ENCODE data around the gene SLC17A3.

SLC17A3 gene

DNA sequence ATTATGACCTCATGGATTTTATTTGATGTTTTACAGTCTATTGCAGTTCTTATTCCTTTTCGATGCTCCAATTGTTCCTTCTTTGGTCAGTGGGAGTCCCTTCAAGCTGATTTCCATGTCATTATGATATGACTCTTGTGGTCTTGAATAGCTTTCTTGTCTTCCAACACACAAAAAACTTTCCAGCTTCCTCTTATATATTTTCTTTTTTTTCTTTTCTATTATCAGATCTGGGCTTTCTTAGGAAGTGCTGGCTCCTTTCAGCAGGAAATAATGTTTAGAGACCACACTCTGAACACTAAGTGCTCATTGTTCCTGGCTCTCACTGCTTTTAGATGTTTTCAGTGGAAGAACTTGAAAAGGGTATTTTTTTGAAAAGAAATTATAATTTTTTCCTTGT, 39.1 kb downstream of the SLC17A3 start:
- no peak for DNase-seq

DNA sequence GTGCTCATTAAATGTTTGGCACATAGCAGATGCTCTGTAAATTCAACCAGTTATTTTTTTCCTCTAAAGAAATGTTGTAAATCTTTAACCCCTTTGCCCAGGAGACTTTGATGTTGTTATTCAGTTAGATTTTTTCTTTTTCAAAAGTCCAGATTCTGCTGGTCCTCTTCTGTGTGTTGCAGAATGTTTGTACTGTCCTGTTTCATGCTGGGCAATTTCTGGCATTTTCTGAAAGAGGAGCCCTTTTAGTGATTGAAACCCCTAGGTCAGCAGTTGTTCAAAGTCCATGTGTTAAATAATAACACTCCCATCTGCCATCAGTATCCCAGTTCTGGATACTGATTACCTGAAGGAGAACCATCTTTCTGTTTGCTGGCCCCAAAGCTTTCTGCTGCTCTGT, 40.9 kb downstream of the SLC17A3 start:
- no peak for DNase-seq

DNA sequence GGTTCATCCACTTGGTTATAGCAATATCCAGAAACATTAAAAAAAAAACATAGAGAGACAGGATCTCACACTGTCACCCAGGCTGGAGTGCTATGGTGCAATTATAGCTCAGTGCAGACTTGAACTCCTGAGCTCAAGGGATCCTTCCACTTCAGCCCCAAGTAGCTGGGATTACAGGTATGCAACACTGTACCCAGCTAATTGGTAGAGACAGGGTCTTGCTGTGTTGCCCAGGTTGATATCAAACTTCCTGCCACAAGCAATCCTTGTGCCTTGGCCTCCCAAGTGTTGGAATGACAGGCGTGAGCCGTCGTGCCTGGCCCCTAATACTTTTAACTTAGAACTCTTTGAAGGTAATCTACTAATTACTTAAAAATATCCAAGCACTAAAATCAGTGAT, 41.4 kb downstream of the SLC17A3 start:
- DNase-seq, result no peak

DNA sequence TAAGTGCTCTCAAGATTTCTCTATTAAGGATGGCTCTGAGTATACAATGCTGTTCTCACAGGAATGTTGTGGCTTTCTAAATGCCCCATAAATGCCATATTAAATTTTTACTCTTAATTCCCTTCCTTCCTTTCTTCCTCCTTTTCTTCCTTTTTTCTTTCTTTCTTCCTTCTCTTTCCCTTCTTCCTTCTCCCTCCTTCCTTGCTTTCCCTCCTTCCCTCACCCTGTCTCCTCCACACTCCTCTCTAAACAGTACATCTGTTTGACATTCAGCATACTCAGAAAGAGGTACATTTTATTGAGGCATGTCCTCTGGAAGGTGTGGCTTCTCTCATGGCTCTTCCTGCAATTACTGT, 41.8 kb downstream of the SLC17A3 start:
- DNase-seq, result no peak

DNA sequence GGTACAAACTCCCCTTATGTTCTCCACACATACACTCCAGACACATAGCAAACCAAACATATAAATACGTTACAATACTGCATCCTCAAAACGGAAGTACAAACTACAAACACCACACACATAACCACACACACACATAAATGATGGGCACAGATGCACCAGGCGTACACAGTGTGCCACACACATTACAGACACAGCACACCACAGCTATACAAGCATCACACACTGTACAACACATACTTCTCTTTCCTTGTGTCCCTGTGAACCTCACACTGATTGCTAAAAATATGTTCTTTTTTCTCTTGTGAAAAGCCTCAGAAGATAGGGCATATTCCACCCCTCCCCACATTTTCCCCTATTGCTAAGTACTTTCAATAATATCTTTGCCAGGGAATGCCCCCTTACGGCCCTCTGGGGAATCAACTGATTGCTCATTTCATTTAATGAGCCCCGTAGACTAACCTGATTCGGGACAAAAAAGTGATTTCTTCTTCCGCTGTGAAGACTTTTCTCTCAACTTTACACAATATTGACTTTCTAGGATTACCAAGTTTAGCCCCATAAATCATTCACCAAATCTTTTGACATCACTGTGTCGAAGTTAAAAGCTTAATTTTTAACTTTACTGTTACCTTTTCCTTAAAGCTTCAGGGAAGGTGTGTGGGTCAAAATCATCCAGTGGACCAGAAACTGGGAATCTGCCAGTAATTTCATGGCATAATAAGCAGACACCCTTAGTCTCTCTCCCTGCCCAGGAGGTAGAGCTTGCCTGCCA, 42.3 kb downstream of the SLC17A3 start, which contains the start of gene SLC17A1:
Gene SLC17A1, minus strand, starts transcription at position 521 of the 775 bp plus-strand sequence. CDS start 1,495 bp downstream, outside the sequence.
- no peak for DNase-seq

DNA sequence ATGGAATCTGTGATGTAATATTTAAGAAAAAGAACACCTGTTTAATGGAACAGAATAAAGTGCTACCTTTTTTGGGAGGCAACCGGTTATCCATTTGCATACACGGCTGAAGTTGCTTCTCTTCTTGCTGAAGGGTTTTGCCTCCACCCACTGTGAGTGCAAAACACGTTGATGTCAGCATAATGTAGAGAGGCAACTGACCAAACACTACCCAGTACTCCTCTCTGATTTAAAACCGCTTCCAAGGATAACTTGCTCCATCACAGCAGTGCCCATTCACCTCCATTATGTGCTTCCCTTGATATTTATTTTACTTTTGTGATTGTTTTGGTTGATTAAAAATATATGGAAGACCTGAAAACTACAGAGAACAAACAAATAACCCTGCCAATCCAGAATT, 43.6 kb downstream of the SLC17A3 start:
- no peak for DNase-seq

DNA sequence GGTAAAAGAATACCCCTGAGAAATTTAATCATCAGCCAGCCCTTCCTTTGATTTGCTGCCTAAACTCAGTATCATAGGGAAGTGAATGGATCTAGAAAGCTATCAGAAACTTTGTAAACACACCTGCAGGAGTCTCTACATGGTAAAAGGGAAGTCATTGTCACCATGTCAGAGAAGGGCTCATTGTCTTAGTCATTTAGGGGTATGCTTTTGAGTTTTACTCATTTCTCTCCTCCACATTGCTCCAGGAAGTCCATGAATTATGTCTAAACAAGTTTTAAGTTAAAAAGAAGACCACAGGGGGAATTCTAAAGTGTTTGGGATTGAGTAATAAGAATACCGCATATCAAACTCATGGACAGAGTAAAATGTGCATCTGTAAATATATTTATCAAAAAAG, 44.7 kb downstream of the SLC17A3 start:
- no peak for DNase-seq

DNA sequence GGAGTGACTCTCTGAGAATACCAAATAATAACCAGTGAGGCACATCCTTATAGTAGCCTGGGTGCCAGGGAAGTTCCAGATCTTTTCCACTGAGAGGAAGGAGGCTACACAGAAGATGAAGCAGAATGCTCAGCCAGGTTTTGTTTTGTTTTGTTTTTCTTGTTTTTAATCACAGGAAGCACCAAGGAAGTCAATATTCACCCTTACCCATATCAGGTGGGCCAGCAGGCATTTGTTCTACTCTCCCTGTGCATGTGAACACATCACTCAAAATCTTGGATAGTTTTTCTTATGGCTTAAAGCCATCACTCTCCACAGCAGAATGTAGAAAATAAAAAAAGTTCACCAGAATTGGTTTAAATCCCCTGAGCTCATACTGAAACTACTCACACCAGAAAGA, 52.7 kb downstream of the SLC17A3 start:
- no peak for DNase-seq

DNA sequence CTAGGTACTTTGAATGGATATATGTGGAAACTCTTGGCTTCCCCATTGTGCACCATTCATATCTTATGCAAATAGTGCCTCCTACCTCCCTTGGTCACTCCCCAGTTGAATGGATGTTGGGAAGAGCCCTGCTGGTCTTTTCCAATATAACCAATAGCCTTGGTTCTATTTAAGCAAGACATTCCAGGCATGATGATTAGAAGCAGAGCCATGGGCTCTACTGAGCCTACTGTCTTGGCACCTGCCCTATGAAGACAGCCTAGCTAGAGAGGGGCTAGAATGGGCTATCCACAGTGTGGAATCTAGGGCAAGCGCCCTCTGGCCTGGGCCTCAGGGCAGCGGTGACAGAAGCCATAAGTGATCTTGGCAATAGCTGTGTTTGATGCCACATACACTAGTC, 57.8 kb downstream of the SLC17A3 start:
- DNase-seq, result no peak

DNA sequence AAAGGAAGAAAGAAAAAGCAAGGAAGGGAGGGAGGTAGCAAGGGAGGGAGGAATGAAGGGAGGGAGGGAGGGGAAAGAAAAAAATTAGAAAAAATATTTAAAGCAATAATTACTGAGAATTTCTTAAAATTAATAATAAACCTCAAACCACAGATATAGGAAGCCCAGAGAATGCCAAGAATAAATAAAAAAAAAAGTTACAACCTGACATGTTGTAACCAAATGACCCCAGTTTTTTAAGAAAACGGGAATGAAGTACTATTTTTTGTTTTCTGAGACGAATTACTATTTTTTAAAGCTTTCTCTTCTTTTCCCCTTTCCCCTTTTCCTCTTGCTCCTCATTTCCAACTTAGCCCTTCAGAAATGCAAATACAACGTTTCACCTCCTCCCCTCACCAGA, 58.8 kb downstream of the SLC17A3 start:
- no peak for DNase-seq

DNA sequence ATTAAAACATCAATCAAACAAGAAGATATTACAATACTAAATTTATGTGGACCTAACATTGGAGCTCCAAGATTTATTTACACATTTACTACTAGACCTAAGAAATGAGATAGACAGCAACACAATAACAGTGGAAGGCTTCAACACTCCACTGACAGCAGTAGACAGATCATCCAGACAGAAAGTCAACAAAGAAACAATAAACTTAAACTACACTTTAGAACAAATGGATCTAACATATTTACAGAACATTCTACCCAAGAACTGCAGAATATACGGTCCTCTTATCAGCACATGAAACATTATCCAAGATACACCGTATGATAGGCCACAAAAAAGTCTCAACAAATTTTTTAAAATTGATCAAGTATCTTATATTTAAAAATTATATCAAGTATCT, 69.2 kb downstream of the SLC17A3 start:
- no peak for DNase-seq

DNA sequence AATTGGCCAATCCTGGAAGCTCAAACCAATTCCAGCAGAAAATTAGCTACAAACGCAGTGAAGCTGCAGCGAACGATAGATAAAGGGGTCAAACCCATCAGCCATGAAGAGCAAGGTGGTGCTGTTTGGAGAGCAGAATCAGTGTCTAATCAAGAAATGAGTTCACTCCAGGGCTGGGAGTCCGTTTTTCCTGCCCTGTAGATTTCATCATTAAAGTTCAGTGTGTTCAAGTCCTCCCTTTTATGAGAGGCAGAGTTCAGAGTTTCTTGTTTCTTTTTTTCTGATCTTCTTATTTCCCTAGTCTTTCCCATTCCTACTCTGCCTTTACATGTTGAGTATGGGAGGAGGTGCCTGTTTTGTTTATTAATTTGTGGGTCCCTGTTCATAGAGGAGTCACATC, 72.6 kb downstream of the SLC17A3 start:
- DNase-seq, result no peak
